Transverse colon (tissue), 4 donors: ENCODE data around the gene TGFBR3L. TPM values are rescaled to one million over a fixed set of nuclear protein-coding genes. Genes with fewer than 3 reads are reported as not detected.
"Not testable (repeated sequence)": the region's sequence is repeated elsewhere in the genome, so short reads cannot be mapped to it uniquely, and the experiment has no call there.

Experiments used
- DNase-seq: peaks from one replicate; pipeline ENCODE4 v3.0.0-alpha.2; 2019
- H3K27ac ChIP-seq, 4 donors: fragments of 200-600 bp; sonication (generic); 2 replicates each; pipeline ENCODE4 v1.5.1; 2016 to 2018; ENCODE audit warnings: inconsistent platforms in 4 of 4
- H3K27me3 ChIP-seq: fragments of 200-600 bp; sonication (generic); 2 replicates; pipeline ENCODE4 v1.5.1; 2017; ENCODE audit warnings: inconsistent platforms
- H3K36me3 ChIP-seq, 4 donors: fragments of 200-600 bp; sonication (generic); 2 replicates each; pipeline ENCODE4 v1.5.1; 2017 to 2019; ENCODE audit warnings: inconsistent platforms in 4 of 4
- H3K4me1 ChIP-seq, 4 donors: fragments of 200-600 bp; sonication (generic); 2 replicates each; pipeline ENCODE4 v1.5.1; 2017 to 2020; ENCODE audit warnings: inconsistent platforms in 4 of 4
- H3K4me3 ChIP-seq, 4 donors: fragments of 200-600 bp; sonication (generic); 1 replicate in 1 of 4; 2 replicates in 3 of 4; pipeline versions ENCODE4 v1.5.1 to v1.6.1; 2017 to 2019; ENCODE audit warnings: inconsistent platforms in 4 of 4
- H3K9me3 ChIP-seq, 2 donors: fragments of 200-600 bp; sonication (generic); 2 replicates each; pipeline ENCODE4 v1.5.1; 2017 to 2019; ENCODE audit warnings: inconsistent platforms in 2 of 2
- EP300 ChIP-seq: sonication (generic); formaldehyde crosslinking; IDR thresholded peaks from one replicate; pipeline ENCODE4 v1.6.1; 2017; ENCODE audit warnings: antibody characterized with exemption, low read depth
- POLR2A ChIP-seq: fragments of 450-650 bp; IDR thresholded peaks from one replicate; pipeline ENCODE4 v1.6.1; 2016; ENCODE audit warnings: antibody characterized with exemption, mild to moderate bottlenecking, moderate library complexity
- POLR2AphosphoS5 ChIP-seq, 3 donors: sonication (generic); formaldehyde crosslinking; IDR thresholded peaks; one replicate each; pipeline ENCODE4 v1.6.1; 2016; ENCODE audit warnings: antibody characterized with exemption in 3 of 3
- WGBS, 2 donors: methylation state at CpG; one replicate each; pipeline ENCODE4 v1.1.5; 2018; ENCODE audit warnings: low coverage in 1 of 2; 5-methylcytosine and 5-hydroxymethylcytosine counted together
- in situ Hi-C, 4 donors: fragments of 200-750 bp; cut with MboI; loops; one replicate each; pipeline versions ENCODE4 v1.15.0 to v1.15.1; 2017; ENCODE audit warnings: low sequenced_read_pairs in 3 of 4, low pct_ligation_motif_present in 1 of 4, low pct_unique_long_range_greater_than_20kb in 1 of 4
- intact Hi-C: fragments of 100-400 bp; cut with DNase I; formaldehyde crosslinking; loops from one replicate; pipeline ENCODE4 v1.15.1; 2023; ENCODE audit warnings: low total_unique reads
- total RNA-seq, 4 donors: library from RNA; depleted of rRNA; stranded (reverse); fragments of >200 nt; gene quantifications; one replicate each; pipeline ENCODE4 v1.1.0, GENCODE V29; 2016
- TF ChIP-seq, protein P1 (sequence below), 5 experiments: fragments of 200-600 bp in 3 of 5; fragments of 450-650 bp in 2 of 5; sonication (generic) in 3 of 5; IDR thresholded peaks; 1 replicate in 2 of 5; 2 replicates in 3 of 5; pipeline ENCODE4 v1.5.1; 2016 to 2017; ENCODE audit warnings: antibody characterized with exemption in 5 of 5, inconsistent platforms in 3 of 5, mild to moderate bottlenecking in 2 of 5, moderate library complexity in 1 of 5

The TGFBR3L gene
- total RNA-seq, 4 donors from 2014 or later = 1.4 TPM; not detected in 3

DNA sequence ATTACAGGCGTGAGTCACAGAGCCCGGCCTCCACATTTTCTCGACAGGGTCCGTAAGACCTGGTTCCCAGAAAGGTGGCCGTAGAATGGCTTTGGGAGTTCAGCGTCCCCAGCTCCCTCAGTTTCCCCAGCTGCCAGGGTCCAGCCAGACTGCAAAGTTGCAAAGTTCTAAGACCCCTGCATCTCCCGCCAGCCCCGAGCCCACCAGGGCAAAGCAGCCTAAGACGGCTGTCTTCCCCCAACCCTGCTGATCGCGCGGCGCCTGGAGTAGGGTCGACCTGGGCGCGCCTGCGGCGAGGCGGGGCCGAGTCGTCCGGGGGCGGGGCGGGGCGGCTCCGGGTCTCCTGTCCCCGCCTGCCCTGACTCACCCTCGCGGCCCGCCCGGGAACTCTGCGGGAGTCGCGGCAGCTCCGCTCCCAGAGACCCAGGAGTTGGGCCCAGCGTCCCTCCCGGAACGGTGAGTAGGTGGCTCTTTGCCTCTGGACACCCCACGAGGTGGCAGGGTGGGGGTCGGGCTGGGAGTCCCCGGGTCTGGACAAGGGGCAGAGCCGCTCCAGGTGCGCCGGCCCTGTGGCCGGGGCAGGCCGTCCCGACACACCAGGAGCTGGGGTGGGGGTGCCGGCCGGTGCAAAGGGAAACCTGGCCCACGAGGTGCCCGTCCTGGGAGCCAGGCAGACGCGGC, 26.3 kb upstream of the TGFBR3L start, which contains the start of gene LRRC8E:
Gene LRRC8E (plus strand): TSS at position 366 of the 681 bp plus-strand sequence. CDS start 7,094 bp downstream, outside the sequence.
- in situ Hi-C loops (no loop called here), intact Hi-C loops (no loop called here)
- Histone ChIP-seq H3K36me3 (no peaks in the 10 kb centered on the region), H3K27ac (peak within 1 kb of the TSS in 1 of 4 donors; percentile 29), H3K4me1 (peaks cover 0 to 11% (median 9%) of the 10 kb centered on the region in 4 donors), H3K9me3 (no peaks in the 10 kb centered on the region), H3K4me3 (peak within 1 kb of the TSS in 3 of 4 donors; percentile 36 to 48 (median 43)), H3K27me3 (peaks cover 38% of the 10 kb centered on the region)
- WGBS, 2 donors = 11% methylated on average over 50 of the region's 53 CpGs; no CpG with 5 or more reads in 1 of the 2 donors
- peak; percentile 79 for DNase-seq
- no peak for TF ChIP-seq POLR2AphosphoS5 (IDR thresholded peaks at IDR 0.05)
- no peak for TF ChIP-seq EP300
- TF ChIP-seq, protein P1, sequence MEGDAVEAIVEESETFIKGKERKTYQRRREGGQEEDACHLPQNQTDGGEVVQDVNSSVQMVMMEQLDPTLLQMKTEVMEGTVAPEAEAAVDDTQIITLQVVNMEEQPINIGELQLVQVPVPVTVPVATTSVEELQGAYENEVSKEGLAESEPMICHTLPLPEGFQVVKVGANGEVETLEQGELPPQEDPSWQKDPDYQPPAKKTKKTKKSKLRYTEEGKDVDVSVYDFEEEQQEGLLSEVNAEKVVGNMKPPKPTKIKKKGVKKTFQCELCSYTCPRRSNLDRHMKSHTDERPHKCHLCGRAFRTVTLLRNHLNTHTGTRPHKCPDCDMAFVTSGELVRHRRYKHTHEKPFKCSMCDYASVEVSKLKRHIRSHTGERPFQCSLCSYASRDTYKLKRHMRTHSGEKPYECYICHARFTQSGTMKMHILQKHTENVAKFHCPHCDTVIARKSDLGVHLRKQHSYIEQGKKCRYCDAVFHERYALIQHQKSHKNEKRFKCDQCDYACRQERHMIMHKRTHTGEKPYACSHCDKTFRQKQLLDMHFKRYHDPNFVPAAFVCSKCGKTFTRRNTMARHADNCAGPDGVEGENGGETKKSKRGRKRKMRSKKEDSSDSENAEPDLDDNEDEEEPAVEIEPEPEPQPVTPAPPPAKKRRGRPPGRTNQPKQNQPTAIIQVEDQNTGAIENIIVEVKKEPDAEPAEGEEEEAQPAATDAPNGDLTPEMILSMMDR (IDR thresholded peaks at IDR 0.05) = no peak
- peak; percentile 30 for TF ChIP-seq POLR2A

DNA sequence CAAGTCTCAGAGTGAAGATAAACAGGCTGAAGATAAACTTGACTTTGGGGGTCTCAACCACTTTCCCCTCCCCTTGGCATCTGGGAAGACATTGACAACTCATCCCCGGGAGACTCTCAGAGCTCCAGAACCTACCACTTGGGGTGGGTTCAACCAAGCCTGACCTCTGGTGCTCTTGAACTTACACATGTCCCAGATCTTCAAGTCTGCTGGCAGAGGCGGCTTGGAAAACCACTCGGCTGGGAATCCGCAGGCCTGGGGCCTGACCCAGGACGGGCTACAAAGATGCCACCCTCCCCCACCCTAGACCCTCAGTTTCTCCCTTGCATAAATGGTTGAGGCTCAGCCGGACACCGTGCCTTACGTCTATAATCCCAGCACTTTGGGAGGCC, 25.8 kb upstream of the TGFBR3L start:
- WGBS, 2 donors = 70% methylated on average over 8 of the region's 8 CpGs; no CpG with 5 or more reads in 1 of the 2 donors
- TF ChIP-seq EP300 = no peak
- TF ChIP-seq, protein P1 (IDR thresholded peaks at IDR 0.05) = no peak
- TF ChIP-seq POLR2AphosphoS5 (IDR thresholded peaks at IDR 0.05) = no peak
- TF ChIP-seq POLR2A = no peak
- Histone ChIP-seq H3K36me3 (no peaks in the 10 kb centered on the region), H3K27me3 (peaks cover 38% of the 10 kb centered on the region), H3K9me3 (no peaks in the 10 kb centered on the region), H3K4me1 (peaks cover 0 to 11% (median 9%) of the 10 kb centered on the region in 4 donors), H3K4me3 (peak overlapping the region in 3 of 4 donors; percentile 36 to 48 (median 43)), H3K27ac (peak overlapping the region in 1 of 4 donors; percentile 29)
- peak; percentile 8 for DNase-seq
- intact Hi-C loops (no loop called here), in situ Hi-C loops (no loop called here)

DNA sequence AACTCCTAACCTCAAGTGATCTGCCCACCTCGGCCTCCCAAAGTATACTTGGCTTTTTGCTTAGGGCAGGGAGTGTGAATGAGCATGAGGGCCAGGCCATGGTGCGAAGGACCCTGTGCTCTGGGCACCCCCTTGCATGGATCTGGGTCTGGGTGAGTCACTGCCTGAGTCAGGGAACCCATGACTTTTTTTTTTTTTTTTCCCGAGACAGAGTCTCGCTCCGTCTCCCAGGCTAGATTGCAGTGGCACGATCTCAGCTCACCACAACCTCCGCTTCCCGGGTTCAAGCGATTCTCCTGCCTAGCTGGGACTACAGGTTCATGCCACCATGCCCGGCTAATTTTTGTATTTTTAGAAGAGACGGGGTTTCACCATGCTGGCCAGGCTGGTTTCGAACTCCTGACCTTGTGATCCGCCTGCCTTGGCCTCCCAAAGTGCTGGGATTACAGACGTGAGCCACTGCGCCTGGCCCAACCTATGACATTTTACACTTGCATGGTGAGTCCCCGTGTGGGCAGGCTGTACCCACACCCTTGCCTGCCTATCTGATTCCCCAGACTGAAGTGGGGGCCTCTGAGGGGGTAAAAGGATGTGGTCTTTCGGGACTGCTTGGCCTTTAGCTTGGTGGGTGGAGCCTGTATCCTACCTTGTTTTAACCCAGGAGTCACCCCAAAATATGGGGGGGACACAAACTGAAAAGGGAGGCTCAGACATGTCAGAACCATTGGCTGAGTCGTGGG, 21.1 kb upstream of the TGFBR3L start:
- in situ Hi-C loops = not testable (repeated sequence)
- peaks cover 14% of the 10 kb centered on the region for H3K27me3 ChIP-seq
- 87 to 97% methylated on average over 6 to 18 of the region's 18 CpGs for WGBS, 2 donors

DNA sequence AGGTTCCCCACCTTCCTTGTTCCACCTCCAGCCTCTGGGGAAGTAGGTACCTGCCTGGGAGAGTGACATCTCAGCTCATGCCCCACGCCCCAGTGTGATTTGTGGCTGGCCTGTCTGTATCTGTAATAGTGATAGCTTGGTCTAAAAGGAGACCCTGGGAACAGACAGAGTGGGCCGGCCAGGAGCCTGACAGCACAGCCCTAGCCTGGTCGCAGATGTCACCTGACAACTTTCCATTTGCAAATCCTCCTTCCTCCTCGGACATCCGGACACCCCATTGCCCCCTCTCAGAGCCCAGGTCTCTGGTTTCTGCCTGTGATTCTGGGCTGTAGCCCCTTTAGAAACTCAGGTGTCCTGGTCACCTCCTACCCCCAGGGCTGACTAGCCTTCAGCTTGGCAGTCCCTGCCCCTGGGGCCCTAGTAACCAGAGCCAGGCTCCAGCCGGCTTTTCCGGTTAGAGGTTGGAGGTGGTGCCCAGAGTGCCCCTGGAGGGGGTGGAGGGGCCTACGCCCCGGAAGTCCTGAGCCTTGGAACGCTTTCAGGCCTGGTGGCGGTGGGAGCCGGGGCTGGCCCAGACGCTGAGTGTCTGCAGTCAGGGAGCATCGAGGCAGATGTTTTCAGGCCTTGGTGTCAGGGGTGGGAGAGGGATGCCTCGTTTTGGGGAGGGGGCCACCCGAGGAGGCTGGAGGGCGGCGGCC, 19.9 kb upstream of the TGFBR3L start:
- intact Hi-C loops = loop anchor here (5.0 kb wide), 1 partner anchor 1438 kb away; no protein-coding TSS in a partner anchor
- Histone ChIP-seq H3K27ac (no peak overlapping the region), H3K36me3 (no peaks in the 10 kb centered on the region), H3K9me3 (no peaks in the 10 kb centered on the region), H3K4me3 (no peak overlapping the region), H3K27me3 (peaks cover 3% of the 10 kb centered on the region), H3K4me1 (peaks cover 0 to 6% (median 3%) of the 10 kb centered on the region in 4 donors)
- in situ Hi-C loops = no loop called here
- 49 to 60% methylated on average over 2 to 18 of the region's 18 CpGs for WGBS, 2 donors
- TF ChIP-seq, protein P1 (IDR thresholded peaks at IDR 0.05) = no peak
- TF ChIP-seq POLR2A = peak; percentile 6
- peak; percentile 43 for DNase-seq

More for the DNA sequence above, 21.1 kb upstream of the TGFBR3L start:
- H3K9me3 ChIP-seq, H3K27ac ChIP-seq, DNase-seq, H3K4me3 ChIP-seq, H3K36me3 ChIP-seq, intact Hi-C loops: not testable (repeated sequence)
- H3K4me1 ChIP-seq = peaks cover 0 to 11% (median 5%) of the 10 kb centered on the region in 4 donors
